ENCODE data around the gene CC2D1A. TPM values are rescaled to one million over a fixed set of nuclear protein-coding genes. Genes with fewer than 3 reads are reported as not detected.
A peak's percentile ranks its signal among the peaks of the same experiment; 100 is the strongest.

The CC2D1A gene
- total and polyA plus RNA-seq, 8 donors, result 24.8 to 381 (median 38.5) TPM

DNA sequence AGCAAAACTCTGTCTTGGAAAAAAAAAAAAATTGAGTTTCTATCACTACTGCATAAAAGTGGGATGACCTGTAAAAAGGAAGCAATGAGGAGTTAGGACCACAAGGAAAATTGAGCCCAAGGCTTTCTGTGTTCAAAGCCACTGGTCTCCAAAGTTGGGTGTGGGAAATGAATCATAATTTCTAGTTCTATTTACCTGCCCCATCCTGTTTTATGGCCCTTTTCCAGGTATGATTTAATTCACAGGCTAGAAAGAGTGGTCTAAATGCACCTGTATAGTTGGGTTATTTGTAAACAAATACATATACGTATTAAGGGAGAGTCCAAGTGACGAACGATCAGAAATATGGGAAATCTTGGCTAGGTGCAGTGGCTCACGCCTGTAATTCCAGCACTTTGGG lies 40.4 kb downstream of the CC2D1A start:
- DNase-seq, result no peak
- no peaks in the 10 kb centered on the region for H3K9me3 ChIP-seq
- TF ChIP-seq POLR2AphosphoS5 (IDR thresholded peaks at IDR 0.05) (no peak), EP300 (IDR thresholded peaks at IDR 0.05) (no peak), POLR2A (IDR thresholded peaks at IDR 0.05) (no peak)
- TF ChIP-seq, protein P1, sequence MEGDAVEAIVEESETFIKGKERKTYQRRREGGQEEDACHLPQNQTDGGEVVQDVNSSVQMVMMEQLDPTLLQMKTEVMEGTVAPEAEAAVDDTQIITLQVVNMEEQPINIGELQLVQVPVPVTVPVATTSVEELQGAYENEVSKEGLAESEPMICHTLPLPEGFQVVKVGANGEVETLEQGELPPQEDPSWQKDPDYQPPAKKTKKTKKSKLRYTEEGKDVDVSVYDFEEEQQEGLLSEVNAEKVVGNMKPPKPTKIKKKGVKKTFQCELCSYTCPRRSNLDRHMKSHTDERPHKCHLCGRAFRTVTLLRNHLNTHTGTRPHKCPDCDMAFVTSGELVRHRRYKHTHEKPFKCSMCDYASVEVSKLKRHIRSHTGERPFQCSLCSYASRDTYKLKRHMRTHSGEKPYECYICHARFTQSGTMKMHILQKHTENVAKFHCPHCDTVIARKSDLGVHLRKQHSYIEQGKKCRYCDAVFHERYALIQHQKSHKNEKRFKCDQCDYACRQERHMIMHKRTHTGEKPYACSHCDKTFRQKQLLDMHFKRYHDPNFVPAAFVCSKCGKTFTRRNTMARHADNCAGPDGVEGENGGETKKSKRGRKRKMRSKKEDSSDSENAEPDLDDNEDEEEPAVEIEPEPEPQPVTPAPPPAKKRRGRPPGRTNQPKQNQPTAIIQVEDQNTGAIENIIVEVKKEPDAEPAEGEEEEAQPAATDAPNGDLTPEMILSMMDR (IDR thresholded peaks at IDR 0.05), result no peak
- peaks cover 0 to under 1% (median 0%) of the 10 kb centered on the region in 4 donors for H3K4me1 ChIP-seq
- WGBS, 5 donors, result 80 to 91% (median 85%) methylated on average over 4 of the region's 4 CpGs
- no peak overlapping the region for H3K4me3 ChIP-seq
- H3K36me3 ChIP-seq, result no peaks in the 10 kb centered on the region
- H3K27ac ChIP-seq, result no peak overlapping the region
- no peaks in the 10 kb centered on the region for H3K27me3 ChIP-seq
- intact Hi-C loops (cut with DNase I; ENCODE audit: low total_unique reads), result no loop called here

DNA sequence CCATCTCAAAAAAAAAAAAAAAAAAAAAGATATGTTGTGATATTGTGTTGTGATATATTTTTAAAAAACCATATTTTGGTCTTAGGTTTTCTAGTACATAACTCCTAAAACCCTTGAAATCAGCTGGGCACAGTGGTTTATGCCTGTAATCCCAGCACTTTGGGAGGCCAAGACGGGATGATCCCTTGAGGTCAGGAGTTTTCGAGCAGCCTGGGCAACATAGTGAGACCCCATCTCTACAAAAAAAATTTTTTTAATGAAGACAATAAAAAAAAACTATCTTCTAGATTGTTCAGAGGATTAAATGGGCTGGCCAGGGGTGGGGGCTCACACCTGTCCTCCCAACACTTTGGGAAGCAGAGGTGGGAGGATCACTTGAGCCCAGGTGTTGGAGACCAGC lies 45.0 kb downstream of the CC2D1A start:
- Histone ChIP-seq H3K36me3 (peaks cover 8 to 20% (median 19%) of the 10 kb centered on the region in 4 donors), H3K27me3 (no peaks in the 10 kb centered on the region), H3K27ac (no peak overlapping the region), H3K4me3 (no peak overlapping the region), H3K9me3 (no peaks in the 10 kb centered on the region), H3K4me1 (peaks cover 11 to 24% (median 20%) of the 10 kb centered on the region in 4 donors)
- TF ChIP-seq, protein P1 (IDR thresholded peaks at IDR 0.05), result no peak
- TF ChIP-seq EP300 (IDR thresholded peaks at IDR 0.05), result no peak
- no peak for TF ChIP-seq POLR2AphosphoS5 (IDR thresholded peaks at IDR 0.05)
- no peak for TF ChIP-seq POLR2A (IDR thresholded peaks at IDR 0.05)
- WGBS, 5 donors, result 80 to 92% (median 86%) methylated on average over 2 of the region's 2 CpGs
- DNase-seq, result no peak
- intact Hi-C loops (cut with DNase I; ENCODE audit: low total_unique reads), result no loop called here

DNA sequence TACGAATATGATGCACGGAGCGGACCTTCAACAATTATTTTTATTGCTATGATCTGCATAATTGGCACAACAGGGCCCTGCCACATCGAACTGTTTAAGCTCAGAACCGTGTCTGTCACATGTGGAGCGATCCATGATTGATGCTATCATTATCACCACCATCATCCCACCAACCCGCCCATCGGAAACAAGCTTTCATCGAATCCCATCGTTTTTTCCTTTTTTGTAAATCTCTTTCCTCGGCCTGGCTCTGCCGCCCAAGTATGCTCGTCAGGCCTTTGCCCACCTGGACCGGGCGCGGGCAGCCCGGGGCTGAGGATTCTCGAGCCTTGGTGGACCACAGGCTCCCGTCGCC lies 45.8 kb downstream of the CC2D1A start:
- TF ChIP-seq, protein P1 (IDR thresholded peaks at IDR 0.05), result no peak
- no peak for TF ChIP-seq EP300 (IDR thresholded peaks at IDR 0.05)
- TF ChIP-seq POLR2A (IDR thresholded peaks at IDR 0.05), result no peak
- no peak for TF ChIP-seq POLR2AphosphoS5 (IDR thresholded peaks at IDR 0.05)
- H3K9me3 ChIP-seq, result no peaks in the 10 kb centered on the region
- no peaks in the 10 kb centered on the region for H3K27me3 ChIP-seq
- DNase-seq, result no peak
- peak overlapping the region in 3 of 5 donors; percentile 42 to 88 (median 80) for H3K27ac ChIP-seq
- H3K4me1 ChIP-seq, result peaks cover 11 to 24% (median 20%) of the 10 kb centered on the region in 4 donors
- peak overlapping the region; percentile 70 to 97 (median 92) for H3K4me3 ChIP-seq
- 11 to 14% (median 12%) methylated on average over 18 to 20 of the region's 20 CpGs for WGBS, 5 donors
- H3K36me3 ChIP-seq, result peaks cover 16 to 27% (median 26%) of the 10 kb centered on the region in 4 donors
- intact Hi-C loops (cut with DNase I; ENCODE audit: low total_unique reads), result no loop called here

DNA sequence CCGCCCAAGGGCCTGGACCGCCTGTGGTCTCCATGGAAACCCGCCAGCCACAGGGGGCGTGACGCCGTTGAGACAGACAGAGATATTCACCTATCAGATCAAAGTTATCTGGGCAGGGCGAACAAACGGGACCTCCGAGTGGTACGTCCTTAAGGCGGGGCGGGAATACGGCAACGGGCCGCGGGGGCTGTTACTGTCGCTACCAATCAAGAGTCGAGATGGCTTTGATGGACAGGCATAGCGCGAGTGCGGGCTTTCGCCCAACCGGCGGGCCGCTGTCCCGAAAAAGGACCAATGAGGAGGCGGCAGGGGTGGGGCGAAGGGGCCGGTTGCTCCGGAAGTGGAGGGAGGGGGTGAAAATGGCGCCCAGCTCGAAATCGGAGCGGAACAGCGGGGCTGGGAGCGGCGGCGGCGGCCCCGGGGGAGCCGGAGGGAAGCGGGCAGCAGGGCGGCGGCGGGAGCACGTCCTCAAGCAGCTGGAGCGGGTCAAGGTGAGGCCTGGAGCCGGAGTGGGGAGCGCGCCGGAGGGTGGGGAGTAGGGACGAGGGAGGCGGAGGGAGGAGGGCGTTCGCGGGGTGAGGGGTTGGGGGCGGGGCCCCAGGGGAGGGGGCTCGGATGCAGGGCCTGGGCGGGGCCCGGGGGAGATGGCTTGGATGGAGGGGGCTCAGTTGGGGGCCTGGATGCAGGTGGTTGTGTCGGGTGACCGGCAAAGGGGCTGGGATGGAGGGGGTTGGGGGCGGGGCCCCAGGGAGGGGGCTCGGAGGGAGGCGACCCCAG lies 46.3 kb downstream of the CC2D1A start, which contains the start of gene DCAF15:
TSS of gene DCAF15 (plus strand) at position 356 of the 777 bp plus-strand sequence. CDS start at position 360, 4 bp downstream.
- H3K27ac ChIP-seq, result peak within 1 kb of the TSS; percentile 80 to 93 (median 89)

More for the DNA sequence above, 46.3 kb downstream of the CC2D1A start, which contains the start of gene DCAF15:
- intact Hi-C loops (cut with DNase I; ENCODE audit: low total_unique reads), result no loop called here
- peaks cover 11 to 24% (median 20%) of the 10 kb centered on the region in 4 donors for H3K4me1 ChIP-seq
- no peak for TF ChIP-seq POLR2A (IDR thresholded peaks at IDR 0.05)
- peak; percentile 1 to 71 (median 49) for TF ChIP-seq POLR2AphosphoS5 (IDR thresholded peaks at IDR 0.05)
- TF ChIP-seq, protein P1 (IDR thresholded peaks at IDR 0.05), result no peak
- no peak for TF ChIP-seq EP300 (IDR thresholded peaks at IDR 0.05)
- H3K36me3 ChIP-seq, result peaks cover 21 to 33% (median 32%) of the 10 kb centered on the region in 4 donors
- no peaks in the 10 kb centered on the region for H3K27me3 ChIP-seq
- H3K9me3 ChIP-seq, result no peaks in the 10 kb centered on the region
- whole genome bisulfite sequencing, 5 donors, result 0 to 1% (median 1%) methylated on average over 44 to 64 of the region's 65 CpGs
- H3K4me3 ChIP-seq, result peak within 1 kb of the TSS; percentile 70 to 97 (median 92)
- peak; percentile 99 to 100 for DNase-seq

Data from stomach (tissue), 9 donors.